ENCODE results near the gene SERPINA1.
A peak's percentile ranks its signal among the peaks of the same experiment; 100 is the strongest.

Gene SERPINA1

DNA sequence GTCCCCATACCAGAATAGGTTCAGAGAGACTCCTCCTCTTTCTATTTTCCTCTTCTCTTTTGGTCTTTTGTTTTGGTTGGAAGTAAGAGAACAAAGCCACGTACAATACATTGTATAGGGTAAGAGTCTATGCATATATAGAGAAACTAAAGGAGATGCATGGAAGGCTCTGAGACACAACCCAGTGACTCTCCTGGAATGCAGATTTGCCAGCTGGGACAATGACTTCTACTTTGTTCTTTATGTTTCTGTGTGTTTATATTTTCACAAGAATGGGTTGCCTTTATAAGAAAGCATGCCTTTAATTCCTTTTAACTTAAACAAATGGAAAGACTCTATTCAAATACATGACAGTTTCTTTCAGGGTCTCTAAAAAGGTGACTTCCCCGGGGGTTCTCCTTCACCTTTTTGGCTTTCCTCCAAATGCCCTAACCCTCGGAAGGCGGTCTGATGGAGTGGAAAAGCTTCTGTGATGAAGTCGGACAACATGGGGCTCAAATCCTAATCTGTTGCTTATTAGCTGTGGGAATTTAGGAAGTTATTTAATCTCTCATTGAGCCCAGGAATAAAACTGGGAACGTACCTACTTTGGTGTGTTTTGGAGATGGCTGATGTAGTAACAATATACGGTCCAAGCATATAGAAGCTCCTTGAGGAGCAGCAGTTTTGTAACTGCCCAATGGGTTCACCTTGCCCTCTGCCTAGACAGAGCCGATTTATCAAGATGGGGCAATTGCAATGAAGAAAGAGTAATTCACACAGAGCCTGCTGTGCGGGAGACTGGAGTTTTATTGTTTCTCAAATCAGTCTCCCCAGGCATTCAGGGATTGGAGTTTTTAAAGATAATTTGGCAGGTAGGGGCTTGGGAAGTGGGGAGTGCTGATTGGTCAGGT, 9.1 kb upstream of the SERPINA1 start:
- DNase-seq = no peak

DNA sequence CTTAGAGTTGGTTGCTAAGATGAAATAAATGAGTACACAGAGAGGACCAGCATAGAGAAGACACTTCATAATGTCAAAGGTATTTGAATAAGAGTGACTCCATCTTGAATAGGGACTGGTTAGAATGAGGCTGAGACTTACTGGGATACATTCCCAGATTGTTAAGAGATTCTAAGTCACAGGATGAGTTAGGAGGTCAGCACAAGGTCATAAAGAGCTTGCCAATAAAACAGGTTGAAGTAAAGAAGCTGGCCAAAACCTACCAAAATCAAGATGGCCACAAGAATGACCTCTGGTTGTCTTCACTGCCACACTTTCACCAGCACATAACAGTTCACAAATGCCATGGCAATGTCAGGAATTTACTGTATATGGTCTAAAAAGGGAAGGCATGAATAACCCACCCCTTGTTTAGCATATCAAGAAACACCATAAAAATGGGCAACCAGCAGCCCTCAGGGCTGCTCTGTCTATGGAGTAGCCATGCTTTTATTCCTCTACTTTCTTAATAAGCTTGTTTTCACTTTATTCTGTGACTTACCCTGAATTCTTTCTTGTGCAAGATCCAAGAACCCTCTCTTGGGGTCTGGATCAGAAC, 8.3 kb upstream of the SERPINA1 start:
- DNase-seq = no peak

DNA sequence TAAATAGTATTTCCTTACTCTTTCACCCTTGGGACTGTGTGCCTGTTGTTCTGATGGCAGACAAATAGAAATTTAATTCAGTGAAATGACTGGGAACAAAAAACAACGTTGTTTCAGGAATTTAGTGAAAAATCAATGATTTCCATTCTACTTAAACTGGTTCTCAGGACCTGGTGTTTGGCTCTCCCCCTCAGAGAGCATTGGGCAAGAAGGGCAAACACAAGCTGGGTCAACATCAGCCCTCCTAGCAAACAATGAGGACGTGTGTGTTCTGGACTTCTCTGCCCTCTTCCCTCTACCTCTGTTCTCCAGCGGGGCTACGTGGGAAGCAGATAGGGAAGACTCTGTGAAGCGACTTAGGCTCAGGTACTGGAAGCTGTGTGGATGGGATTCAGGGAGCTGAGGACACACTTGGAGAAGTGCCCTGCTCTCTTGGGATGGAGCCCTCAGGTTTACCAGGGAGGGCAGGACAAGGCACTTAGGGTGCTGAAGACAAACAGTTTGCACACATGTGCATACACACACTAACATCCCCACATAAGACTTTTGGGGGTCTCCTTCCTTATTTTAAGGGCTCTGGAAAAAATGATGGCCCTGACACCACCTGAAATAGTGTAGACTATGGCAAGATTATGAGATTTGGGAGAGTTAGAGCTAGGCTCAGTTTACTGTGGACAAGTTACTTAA, 7.6 kb upstream of the SERPINA1 start:
- no peak for DNase-seq

DNA sequence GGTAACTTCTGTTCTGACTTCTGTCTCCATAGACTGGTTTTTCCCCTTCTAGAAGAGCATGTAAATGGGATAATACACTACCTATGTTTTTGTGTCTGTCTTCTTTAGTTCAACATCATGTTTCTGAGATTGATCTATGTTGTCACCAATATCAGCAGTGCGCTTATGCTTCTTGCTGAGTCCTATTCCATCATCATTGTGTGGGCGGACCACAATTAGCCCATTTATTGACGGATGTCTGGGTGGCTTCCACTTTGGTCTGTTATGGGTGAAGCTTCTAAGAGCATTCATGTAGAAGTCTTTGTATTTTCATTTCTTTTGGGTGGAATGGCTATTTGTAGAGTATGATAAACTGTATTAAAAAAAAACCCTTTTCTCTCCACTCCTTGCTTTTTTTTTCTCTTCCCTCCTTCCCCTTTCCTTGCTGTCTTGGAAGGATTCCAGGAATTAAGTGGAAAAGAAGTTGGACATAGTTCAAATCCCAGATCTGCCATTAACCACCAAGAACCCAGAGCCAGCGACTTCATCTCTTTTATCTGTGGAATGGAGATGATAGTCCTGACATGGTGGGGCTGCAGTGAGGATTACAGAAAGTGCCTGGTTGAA, 7.0 kb upstream of the SERPINA1 start:
- no peak for DNase-seq

DNA sequence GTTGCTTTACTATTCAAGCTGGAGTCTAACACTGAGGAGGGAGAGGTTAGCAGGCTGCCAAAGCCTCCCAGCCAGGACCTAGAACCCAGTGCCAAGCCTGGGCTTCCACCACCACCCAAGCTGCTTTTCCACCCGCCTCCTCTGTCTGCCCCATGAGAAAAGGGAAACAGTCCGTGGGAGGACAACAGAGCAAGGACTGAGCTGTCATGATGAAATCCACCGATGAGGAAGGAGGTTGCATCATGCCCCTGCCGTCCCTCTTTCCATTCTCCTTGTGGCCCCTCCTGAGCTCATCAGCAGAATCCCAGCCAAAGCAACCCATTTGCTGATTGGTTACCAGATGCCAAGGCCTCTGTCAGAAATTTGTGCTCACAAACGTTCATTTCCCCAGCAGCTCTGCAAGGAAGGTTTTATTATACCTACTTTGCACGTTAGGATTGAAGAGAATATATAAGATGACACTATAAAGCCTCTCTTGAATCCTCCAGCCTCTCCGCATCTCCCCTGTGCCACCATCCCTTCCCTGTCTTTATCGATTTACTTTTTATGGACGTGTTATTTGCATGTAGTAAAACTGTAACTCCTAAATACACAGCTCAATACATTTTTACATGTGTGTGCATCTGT, 6.3 kb upstream of the SERPINA1 start:
- DNase-seq = peak in 6 of 14 donors; percentile 2 to 51 (median 24)

DNA sequence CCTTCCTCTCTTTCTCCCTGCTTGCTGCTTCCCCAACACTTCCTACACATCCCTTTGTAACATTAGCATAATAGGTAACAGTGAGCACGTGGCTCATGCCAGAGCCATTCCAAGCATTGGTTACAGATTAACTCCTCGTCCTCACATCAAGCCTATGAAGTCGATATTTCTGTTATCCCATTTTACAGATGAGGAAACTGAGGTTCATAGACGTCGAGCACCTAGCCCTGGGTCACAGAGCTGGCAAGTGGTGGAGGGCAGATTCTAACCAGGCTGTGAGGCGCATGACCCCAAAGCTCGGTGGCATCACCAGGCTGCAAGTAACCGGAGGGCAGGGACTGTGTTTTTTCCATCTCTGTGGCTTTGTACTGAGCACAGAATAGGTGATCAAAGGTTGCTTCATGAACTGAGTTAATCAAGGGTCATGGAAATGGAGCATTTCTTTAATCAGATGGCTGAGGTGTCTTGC, 5.7 kb upstream of the SERPINA1 start:
- no peak for DNase-seq

DNA sequence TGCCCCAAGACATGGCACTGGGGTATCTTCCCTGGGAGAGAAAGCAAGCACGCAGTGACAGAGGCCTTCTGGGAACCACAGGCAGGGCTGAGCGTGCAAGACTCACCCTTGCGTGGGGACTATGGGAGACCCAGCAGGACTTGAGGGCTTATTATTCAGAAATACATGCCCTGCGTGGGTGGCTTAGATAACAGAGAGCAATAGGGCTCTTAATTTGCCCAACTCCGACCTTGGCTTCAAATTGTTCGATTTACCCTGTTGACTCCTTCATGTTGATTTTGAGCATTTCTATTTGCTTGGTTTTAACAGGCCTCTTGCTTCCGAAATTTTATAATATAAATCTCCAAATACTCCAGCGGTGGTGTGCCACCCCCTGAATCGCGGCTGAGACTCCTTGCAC, 5.1 kb upstream of the SERPINA1 start:
- DNase-seq = no peak

DNA sequence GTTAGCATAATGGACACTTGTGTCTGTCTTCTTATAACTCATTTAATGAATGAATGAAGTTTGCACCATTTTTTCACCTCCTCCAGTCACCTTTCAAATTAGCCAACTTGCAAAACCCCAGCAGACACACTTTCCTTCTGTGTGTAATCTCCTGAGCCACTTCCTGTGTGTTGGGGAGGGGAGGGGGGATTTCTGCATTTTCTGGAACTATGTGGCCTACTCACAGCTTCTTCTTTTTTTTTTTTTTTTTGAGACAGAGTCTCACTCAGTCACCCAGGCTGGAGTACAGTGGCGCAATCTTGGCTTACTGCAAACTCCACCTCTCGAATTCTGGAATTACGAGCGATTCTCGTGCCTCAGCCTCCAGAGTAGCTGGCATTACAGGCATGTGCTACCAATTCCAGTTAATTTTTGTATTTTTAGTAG, 4.1 kb upstream of the SERPINA1 start:
- peak in 6 of 14 donors; percentile 6 to 26 (median 18) for DNase-seq

DNA sequence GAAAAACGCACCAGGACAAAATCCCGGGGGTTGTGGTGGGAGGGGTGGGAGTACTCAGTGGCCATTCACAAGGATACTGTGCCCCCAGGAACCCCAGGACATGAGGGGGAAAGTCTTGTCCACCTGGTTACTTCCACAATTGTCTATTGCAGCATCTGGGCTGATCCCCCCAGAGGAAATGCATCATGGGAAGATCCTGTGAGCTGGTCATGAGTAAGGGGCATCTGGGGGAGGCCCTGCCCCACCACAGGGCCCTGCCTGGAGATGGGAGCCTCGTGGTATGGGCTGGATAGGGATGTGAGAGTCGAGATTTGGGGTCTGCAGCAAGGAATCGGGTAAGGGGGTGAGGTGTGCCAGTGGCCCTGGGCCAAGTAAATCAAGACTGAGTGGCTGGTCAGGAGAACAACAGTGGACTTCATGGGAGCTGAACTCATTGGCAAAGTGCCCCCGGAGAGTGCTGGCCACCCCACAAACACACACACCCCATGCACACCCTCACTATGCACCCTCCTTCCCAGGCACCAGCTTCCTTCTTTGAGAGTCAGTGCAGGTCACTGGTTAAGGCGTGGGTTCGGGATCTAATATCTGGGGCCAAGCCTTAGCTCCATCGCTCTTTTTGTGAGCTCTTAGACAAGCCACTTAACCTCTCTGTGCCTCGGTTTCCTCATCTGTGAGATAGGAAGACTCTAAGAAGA, 3.0 kb upstream of the SERPINA1 start:
- DNase-seq = no peak

DNA sequence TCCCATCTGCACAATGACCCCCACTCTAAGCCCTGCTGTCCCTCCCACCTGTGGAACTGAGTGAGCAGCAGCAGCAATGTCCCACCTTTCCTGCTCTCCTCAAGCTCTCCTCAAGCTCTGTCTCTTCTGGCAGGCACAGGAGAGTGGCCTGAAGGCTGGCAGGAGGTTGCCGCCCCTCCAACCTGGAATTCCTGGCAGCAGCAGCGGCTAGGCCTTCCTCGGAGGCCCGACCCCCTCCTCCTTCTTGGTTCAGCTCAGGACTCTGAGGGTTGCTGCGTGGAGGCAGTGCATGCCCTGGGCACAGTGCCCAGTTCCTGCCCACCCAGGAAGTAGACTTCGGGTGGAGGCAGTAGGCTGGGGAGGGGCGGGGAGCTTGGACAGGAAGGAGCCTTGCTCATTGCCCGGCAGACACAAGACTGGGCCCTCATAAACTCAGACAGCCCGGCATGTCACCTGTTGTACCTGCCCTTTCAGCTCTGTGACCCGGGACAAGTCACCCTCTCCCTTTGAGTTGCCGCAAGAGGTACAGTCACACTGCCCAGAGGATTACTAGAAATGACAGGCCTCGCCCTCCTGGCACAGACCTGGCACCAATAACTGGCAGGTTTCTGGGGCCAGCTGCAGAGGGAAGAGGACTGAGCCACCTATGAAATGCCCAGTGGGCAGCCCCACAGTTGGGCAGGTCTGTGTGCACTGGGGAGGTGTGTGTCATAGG, 2.1 kb upstream of the SERPINA1 start:
- peak in 6 of 14 donors; percentile 12 to 49 (median 36) for DNase-seq

DNA sequence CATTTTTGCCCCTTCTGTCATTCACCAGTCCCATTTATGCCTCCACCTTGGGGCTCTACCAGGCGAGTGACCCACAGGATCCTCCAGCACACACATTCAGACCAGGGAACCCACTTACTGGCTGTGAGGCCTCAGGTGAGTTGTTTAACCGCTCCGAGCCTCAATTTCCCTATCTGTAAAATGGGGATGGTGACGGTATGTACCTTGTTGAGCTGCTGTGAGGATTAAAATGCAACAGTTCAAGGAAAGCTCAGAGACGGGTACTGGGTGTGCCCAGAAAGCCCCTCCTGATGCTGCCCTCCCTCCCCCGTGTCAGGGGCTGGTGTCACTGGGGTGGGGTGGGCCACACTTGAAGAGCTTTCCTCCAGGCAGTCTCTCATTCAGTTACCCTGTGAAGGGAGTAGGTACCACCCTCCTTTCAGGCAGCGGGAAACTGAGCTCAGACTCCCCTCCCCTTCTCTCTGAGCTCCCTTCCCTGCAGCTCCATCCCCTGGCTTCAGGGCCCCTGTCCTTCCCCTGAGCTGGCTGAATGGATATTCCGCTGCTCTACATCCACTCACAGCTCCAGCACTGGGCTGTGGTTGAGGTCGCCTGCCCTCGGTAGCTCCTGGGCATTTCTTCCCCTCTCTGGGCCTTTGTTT, 1.4 kb upstream of the SERPINA1 start:
- DNase-seq = no peak

DNA sequence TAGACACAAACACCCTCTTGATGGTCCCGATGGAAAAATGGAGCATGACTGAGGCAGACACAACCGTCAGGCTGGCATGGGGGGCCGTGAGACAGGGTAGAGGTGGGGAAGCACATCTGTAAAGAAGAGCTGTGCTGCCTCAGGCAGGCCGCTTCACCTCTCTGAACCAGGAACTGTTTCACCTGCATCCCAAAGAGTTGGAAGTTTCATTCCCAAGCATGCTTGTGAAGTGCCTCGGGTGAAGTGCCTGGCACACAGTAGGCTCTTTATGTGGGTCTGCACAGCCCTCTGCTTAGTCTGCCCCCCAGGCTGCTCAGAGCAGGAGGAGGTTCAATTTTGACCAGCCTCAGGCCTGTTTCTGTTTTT, 685 bp upstream of the SERPINA1 start:
- no peak for DNase-seq

DNA sequence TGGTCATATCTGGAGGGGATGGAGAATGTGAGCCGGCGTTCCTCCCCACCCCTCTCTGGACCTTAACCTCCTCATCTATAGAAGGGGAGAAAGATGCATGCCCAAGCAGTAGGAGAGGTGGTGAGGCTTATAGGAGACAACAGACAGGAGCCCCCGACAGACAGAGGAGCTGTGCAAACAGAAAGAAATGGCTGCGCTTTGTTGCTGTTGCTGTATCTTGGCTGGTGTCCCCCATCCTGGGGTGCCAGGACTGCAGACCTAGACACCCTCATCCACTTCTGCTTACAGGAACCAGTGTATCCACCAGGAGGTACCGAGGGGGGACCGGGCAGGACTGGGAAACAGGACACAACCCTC, 397 bp downstream of the SERPINA1 start:
- no peak for DNase-seq

DNA sequence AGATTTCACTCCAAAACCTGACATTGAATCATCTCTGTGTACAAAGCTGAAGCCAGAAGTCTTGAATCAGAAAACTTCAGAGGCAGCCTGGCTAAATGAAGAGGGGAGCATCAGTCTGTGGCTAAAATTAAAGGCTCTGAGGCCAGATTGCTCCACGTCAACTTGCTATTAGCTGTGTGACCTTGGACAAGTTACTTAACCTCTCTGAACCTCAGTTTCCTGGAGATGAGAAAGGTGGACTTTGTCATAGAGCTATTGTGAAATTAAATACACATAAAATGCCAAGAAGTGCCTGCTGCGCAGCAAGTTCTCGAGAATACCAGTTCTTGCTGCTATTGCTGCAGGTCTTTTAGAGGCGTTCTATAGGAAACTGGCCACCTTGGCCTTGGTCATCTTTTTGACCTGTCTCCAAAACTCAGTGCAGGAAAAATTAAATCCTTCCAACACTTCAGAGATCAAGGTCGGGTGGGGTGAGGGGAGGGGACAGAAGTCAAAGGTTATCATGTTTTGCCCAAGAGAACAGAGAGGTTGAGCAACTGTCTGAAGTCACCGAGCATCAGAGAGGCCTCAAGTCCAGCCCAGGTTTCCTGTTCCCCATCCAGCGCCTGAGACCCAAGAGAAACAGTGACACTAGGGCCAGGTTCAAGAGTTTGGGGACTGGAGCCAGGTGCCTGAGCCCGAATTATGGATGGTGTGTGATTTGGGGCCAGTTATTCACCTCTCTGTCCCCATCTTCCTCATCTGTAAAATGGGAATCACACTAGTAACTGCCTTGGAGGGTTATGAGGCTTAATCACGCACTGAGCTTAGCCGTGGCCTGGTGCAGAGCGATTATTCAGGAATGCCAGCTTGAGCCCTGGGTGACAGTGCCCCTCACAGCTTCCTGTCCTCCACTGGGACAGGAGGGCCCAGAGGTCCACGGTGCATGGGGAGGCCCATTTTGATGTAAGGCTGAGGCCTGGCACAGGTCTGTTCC, 1.1 kb downstream of the SERPINA1 start:
- DNase-seq = no peak

DNA sequence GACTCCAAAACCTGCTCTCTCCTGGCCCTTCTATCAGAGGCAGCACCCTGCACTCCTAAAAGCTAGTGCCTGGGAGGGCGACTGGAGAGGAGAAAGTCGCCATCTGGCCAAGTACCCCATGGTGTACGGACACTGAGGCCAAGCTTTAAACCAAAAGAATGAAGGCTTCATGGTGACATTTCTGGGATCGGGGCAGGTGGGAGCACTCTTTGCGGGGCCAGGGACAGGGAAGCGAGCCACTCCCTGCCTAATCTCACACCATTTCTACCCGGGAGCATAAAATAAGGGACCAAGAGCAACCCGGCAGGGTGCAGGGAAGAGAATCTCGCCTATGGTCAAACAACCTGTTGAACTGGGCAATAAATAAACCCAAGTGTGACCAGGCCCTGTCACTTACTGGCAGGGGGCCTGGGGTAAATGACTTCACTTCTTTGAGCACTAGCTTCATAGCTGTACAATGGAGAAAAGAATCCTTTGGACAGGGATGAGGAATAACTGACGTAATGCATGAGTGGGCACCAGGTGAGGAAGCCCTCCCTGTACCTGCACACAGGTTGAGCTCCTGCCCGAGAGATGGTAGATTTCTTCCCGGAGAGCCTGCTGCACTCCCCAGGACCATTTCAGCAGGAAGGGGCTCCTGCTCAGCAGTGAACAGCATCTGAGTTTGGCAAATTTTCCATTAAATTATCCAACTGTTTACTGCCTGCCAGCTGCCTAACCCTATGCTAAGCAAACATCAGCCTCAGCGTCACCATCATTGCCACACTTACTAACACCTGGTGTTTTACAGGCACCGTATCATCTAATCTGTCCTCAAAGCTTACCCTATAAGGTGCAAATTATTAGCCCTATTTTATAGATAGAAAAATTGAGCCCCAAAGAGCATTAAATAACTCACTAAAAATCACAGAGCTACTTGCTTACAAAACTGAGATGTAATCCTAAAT, 2.0 kb downstream of the SERPINA1 start:
- no peak for DNase-seq

DNA sequence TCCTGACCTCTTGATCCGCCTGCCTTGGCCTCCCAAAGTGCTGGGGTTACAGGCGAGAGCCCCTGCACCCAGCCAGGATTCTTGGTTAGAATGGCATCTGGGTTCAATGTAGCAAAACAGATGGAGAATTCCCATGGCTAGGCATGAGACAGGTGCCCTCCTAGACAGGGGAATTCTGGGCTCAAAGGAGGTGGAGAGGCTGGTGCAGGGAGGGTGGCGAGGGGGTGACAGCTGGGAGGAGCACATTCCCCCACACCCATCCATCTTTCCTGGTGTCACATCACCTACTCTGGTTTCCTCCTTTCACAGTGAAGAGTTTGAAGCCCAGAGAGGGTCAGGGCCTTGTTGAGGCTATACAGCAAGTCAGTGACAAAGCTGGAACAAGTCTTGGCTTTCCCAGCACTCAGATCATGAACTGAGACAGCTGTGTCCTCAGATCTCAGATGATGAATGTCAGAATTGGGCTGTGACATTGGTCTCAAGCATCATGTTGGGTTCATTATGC, 2.8 kb downstream of the SERPINA1 start:
- no peak for DNase-seq

DNA sequence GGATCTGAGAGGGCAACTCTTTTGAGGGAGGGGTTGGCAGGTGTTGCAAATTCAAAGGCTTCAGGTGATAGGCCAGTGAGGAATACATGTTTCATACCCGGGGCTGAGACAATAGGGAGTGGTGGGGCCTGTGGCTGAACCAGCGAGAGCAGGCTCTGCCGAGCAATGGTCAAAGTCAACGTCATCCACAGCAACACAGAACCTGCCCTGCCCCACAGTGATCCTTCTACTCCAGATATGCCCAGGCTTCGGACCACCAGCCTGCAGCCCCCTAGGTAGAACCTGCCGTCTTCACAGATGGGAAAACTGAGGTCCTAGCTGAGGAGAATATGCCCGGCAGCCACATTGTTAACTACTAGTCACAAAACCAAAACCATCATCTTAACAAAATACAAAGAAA, 4.1 kb downstream of the SERPINA1 start:
- no peak for DNase-seq

DNA sequence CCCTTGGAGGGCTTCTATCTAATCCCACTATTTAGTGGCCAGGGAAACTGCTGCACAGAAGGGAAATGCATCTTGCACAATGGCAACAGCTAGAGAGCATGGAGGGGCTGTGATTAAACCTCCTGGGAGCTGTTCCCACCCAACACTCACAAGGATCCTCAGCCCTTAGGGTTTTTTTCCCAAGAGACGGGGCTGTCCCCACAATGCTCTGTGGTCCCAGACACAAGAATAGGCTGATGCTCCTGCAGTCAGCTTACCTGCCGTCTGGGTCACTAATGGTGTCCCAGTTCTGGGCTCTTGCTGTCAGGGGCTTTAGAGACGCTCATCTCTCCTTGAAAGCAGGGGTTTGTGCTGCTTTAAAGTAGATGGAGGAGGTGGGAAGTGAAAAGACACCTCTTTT, 4.6 kb downstream of the SERPINA1 start:
- DNase-seq = no peak
